Neural progenitor cell (in vitro differentiated cells): Measurements from ENCODE around the gene PCCA. TPM values are rescaled to one million over a fixed set of nuclear protein-coding genes. Genes with fewer than 3 reads are reported as not detected.
"Not testable (repeated sequence)": the region's sequence is repeated elsewhere in the genome, so short reads cannot be mapped to it uniquely, and the experiment has no call there.

Experiments
- DNase-seq: peaks from one replicate; pipeline ENCODE4 v3.0.0-alpha.2; 2016; ENCODE audit warnings: low spot score
- H2AFZ ChIP-seq: fragments of 200-600 bp; sonication (generic); replicated peaks from 2 replicates; pipeline ENCODE4 v1.6.1; 2016; ENCODE audit warnings: antibody characterized with exemption
- H3F3A ChIP-seq: fragments of 200-600 bp; sonication (generic); 2 replicates; pipeline ENCODE4 v1.6.1; 2016; ENCODE audit warnings: antibody characterized with exemption, low read depth
- H3K27ac ChIP-seq: fragments of 200-600 bp; sonication (generic); 2 replicates; pipeline ENCODE4 v1.5.1; 2016; ENCODE audit warnings: mild to moderate bottlenecking
- H3K27me3 ChIP-seq: fragments of 200-600 bp; sonication (generic); 2 replicates; pipeline ENCODE4 v1.6.1; 2016; ENCODE audit warnings: mild to moderate bottlenecking, moderate library complexity
- H3K36me3 ChIP-seq: fragments of 200-600 bp; sonication (generic); 2 replicates; pipeline ENCODE4 v1.5.1; 2016
- H3K4me1 ChIP-seq: fragments of 200-600 bp; sonication (generic); 2 replicates; pipeline ENCODE4 v1.6.1; 2016; ENCODE audit warnings: mixed run types
- H3K4me2 ChIP-seq: fragments of 200-600 bp; sonication (generic); 2 replicates; pipeline ENCODE4 v1.6.1; 2016
- H3K4me3 ChIP-seq: fragments of 200-600 bp; sonication (generic); 2 replicates; pipeline ENCODE4 v1.5.1; 2016
- H3K79me2 ChIP-seq: fragments of 200-600 bp; sonication (generic); 2 replicates; pipeline ENCODE4 v1.6.1; 2016; ENCODE audit warnings: low read depth
- H3K9ac ChIP-seq: fragments of 200-600 bp; sonication (generic); 2 replicates; pipeline ENCODE4 v1.6.1; 2016
- H3K9me3 ChIP-seq: fragments of 200-600 bp; sonication (generic); 2 replicates; pipeline ENCODE4 v1.5.1; 2016; ENCODE audit warnings: low read depth
- H4K20me1 ChIP-seq: fragments of 200-600 bp; sonication (generic); 2 replicates; pipeline ENCODE4 v1.6.1; 2016; ENCODE audit warnings: low read depth
- H3K27ac Mint-ChIP-seq: 3 replicates; pipeline ENCODE4 v1.8.0; 2021; ENCODE audit warnings: mixed read lengths
- H3K27me3 Mint-ChIP-seq: 2 replicates; pipeline ENCODE4 v1.8.0; 2022; ENCODE audit warnings: low read depth, mild to moderate bottlenecking, inconsistent platforms, moderate library complexity, mixed read lengths; ENCODE audit not compliant: insufficient read depth
- H3K36me3 Mint-ChIP-seq: 3 replicates; pipeline ENCODE4 v1.8.0; 2021; ENCODE audit warnings: mixed read lengths
- H3K4me1 Mint-ChIP-seq: 3 replicates; pipeline ENCODE4 v1.8.0; 2021; ENCODE audit warnings: mixed read lengths
- H3K4me3 Mint-ChIP-seq: 3 replicates; pipeline ENCODE4 v1.8.0; 2021; ENCODE audit warnings: mild to moderate bottlenecking, moderate library complexity, mixed read lengths
- H3K9me3 Mint-ChIP-seq: 3 replicates; pipeline ENCODE4 v1.8.0; 2020; ENCODE audit warnings: mixed read lengths
- CTCF ChIP-seq: fragments of 200-600 bp; sonication (generic); IDR thresholded peaks from 2 replicates; pipeline ENCODE4 v1.5.1; 2017; ENCODE audit warnings: antibody characterized with exemption, mild to moderate bottlenecking
- EZH2 ChIP-seq: fragments of 200-600 bp; sonication (generic); IDR thresholded peaks from 2 replicates; pipeline ENCODE4 v1.6.1; 2017; ENCODE audit warnings: antibody characterized with exemption, mild to moderate bottlenecking, moderate library complexity
- EZH2phosphoT487 ChIP-seq: fragments of 200-600 bp; sonication (generic); IDR thresholded peaks from 2 replicates; pipeline ENCODE4 v1.6.1; 2017; ENCODE audit warnings: antibody characterized with exemption
- total RNA-seq: library from RNA; depleted of rRNA; stranded (reverse); fragments of >200 nt; gene quantifications from 2 replicates; pipeline ENCODE4 v1.2.3, GENCODE V29; 2015; ENCODE audit warnings: low replicate concordance

Gene PCCA
- total RNA-seq, 1 donor from 2014 or later, result 60.6 TPM

GRCh38 chr13:100138859-100139491 is 50.1 kb downstream of the PCCA start:
- Histone ChIP-seq H4K20me1 (no peaks in the 10 kb centered on the region), H3K4me2 (no peak overlapping the region), H3K9ac (no peak overlapping the region), H3K4me3 (no peak overlapping the region), H3K27ac (no peak overlapping the region), H3K27me3 (no peaks in the 10 kb centered on the region), H3K9me3 (no peaks in the 10 kb centered on the region), H2AFZ (no peak overlapping the region), H3F3A (no peaks in the 10 kb centered on the region), H3K4me1 (no peaks in the 10 kb centered on the region), H3K79me2 (peaks cover 44% of the 10 kb centered on the region), H3K36me3 (no peaks in the 10 kb centered on the region)
- Mint-ChIP-seq H3K4me3 (no peak overlapping the region), H3K4me1 (no peaks in the 10 kb centered on the region), H3K27ac (no peak overlapping the region), H3K27me3 (no peaks in the 10 kb centered on the region), H3K36me3 (peaks cover 30% of the 10 kb centered on the region), H3K9me3 (peaks cover 13% of the 10 kb centered on the region)
- TF ChIP-seq EZH2 (no peak), CTCF (no peak), EZH2phosphoT487 (no peak)
- no peak for DNase-seq

- DNase-seq, result no peak
- H3K27ac ChIP-seq, result no peak overlapping the region
Measured at GRCh38 chr13:100139817-100140216, 50.9 kb downstream of the PCCA start.

GRCh38 chr13:100140441-100140840 is 51.5 kb downstream of the PCCA start:
- Mint-ChIP-seq H3K9me3 (peaks cover 20% of the 10 kb centered on the region), H3K27ac (no peak overlapping the region), H3K4me3 (no peak overlapping the region), H3K36me3 (peaks cover 35% of the 10 kb centered on the region), H3K27me3 (no peaks in the 10 kb centered on the region), H3K4me1 (no peaks in the 10 kb centered on the region)
- TF ChIP-seq EZH2 (no peak), CTCF (no peak), EZH2phosphoT487 (no peak)
- no peak for DNase-seq
- no peaks in the 10 kb centered on the region for H3K4me1 ChIP-seq
- no peaks in the 10 kb centered on the region for H3K36me3 ChIP-seq
- no peaks in the 10 kb centered on the region for H4K20me1 ChIP-seq
- no peak overlapping the region for H3K4me2 ChIP-seq
- H3F3A ChIP-seq, result no peaks in the 10 kb centered on the region
- no peak overlapping the region for H3K9ac ChIP-seq
- H3K27me3 ChIP-seq, result no peaks in the 10 kb centered on the region
- no peak overlapping the region for H2AFZ ChIP-seq
- peaks cover 32% of the 10 kb centered on the region for H3K79me2 ChIP-seq
- no peaks in the 10 kb centered on the region for H3K9me3 ChIP-seq
- H3K27ac ChIP-seq, result no peak overlapping the region
- no peak overlapping the region for H3K4me3 ChIP-seq

More at GRCh38 chr13:100139817-100140216, 50.9 kb downstream of the PCCA start:
- Mint-ChIP-seq H3K9me3 (peaks cover 16% of the 10 kb centered on the region), H3K27me3 (no peaks in the 10 kb centered on the region), H3K27ac (no peak overlapping the region), H3K4me3 (no peak overlapping the region), H3K4me1 (no peaks in the 10 kb centered on the region), H3K36me3 (peaks cover 31% of the 10 kb centered on the region)
- no peak overlapping the region for H3K4me3 ChIP-seq
- H3K27me3 ChIP-seq, result no peaks in the 10 kb centered on the region
- no peaks in the 10 kb centered on the region for H3K9me3 ChIP-seq
- H3K36me3 ChIP-seq, result no peaks in the 10 kb centered on the region
- no peaks in the 10 kb centered on the region for H4K20me1 ChIP-seq
- H3K4me2 ChIP-seq, result no peak overlapping the region
- peaks cover 36% of the 10 kb centered on the region for H3K79me2 ChIP-seq
- TF ChIP-seq CTCF (no peak), EZH2phosphoT487 (no peak)
- no peaks in the 10 kb centered on the region for H3F3A ChIP-seq
- no peak overlapping the region for H3K9ac ChIP-seq
- H2AFZ ChIP-seq, result no peak overlapping the region
- no peaks in the 10 kb centered on the region for H3K4me1 ChIP-seq

GRCh38 chr13:100141461-100141961 is 52.6 kb downstream of the PCCA start:
- H3K27me3 ChIP-seq, H3K4me3 ChIP-seq, H3K27me3 Mint-ChIP-seq, DNase-seq, H3K27ac ChIP-seq, H4K20me1 ChIP-seq, H3K4me3 Mint-ChIP-seq, H3K9me3 ChIP-seq, H3K27ac Mint-ChIP-seq, H3F3A ChIP-seq, H3K36me3 ChIP-seq, H3K9ac ChIP-seq, H3K4me2 ChIP-seq, H2AFZ ChIP-seq, H3K4me1 ChIP-seq, H3K4me1 Mint-ChIP-seq: not testable (repeated sequence)
- Mint-ChIP-seq H3K36me3 (peaks cover 34% of the 10 kb centered on the region), H3K9me3 (peaks cover 22% of the 10 kb centered on the region)
- H3K79me2 ChIP-seq, result peaks cover 33% of the 10 kb centered on the region
